B cell (primary cell): ENCODE data around the gene HMG20B.

Experiments
- CTCF ChIP-seq: fragments of 200-600 bp; IDR thresholded peaks from one replicate; pipeline ENCODE4 v1.8.0; 2022; ENCODE audit warnings: antibody characterized with exemption, mild to moderate bottlenecking
- EZH2 ChIP-seq: IDR thresholded peaks from 2 replicates; pipeline ENCODE4 v1.6.1; 2012; ENCODE audit warnings: borderline replicate concordance, low read depth, mild to moderate bottlenecking, moderate library complexity, low read length; ENCODE audit not compliant: insufficient read depth, poor library complexity, severe bottlenecking

- TF ChIP-seq CTCF: no peak
- TF ChIP-seq EZH2: no peak
These were observed 35.1 kb upstream of the HMG20B start for GRCh38 chr19:3537438-3538240.
